ENCODE results near the gene RET. TPM values are rescaled to one million over a fixed set of nuclear protein-coding genes. Genes with fewer than 3 reads are reported as not detected.

The RET gene
- total RNA-seq, 2 donors from 2014 or later: 0.29 to 0.67 TPM

GRCh38 chr10:43100366-43100765 is 23.5 kb downstream of the RET start:
- ATAC-seq (replicated peaks in 1 of 2) (no peak), DNase-seq (no peak)
- H3K27ac Mint-ChIP-seq: no peak overlapping the region
- H3K4me1 Mint-ChIP-seq (ENCODE audit: low read depth): peaks cover 4% of the 10 kb centered on the region
- peaks cover 31% of the 10 kb centered on the region for H3K27me3 Mint-ChIP-seq (ENCODE audit: low read depth)
- no peaks in the 10 kb centered on the region for H3K36me3 Mint-ChIP-seq (ENCODE audit: insufficient read depth in 2 of 2)
- H3K4me3 Mint-ChIP-seq: no peak overlapping the region
- no peaks in the 10 kb centered on the region for H3K9me3 Mint-ChIP-seq

- H3K27me3 Mint-ChIP-seq (ENCODE audit: low read depth): peaks cover 31% of the 10 kb centered on the region
- no peak overlapping the region for H3K4me3 Mint-ChIP-seq
- peaks cover 8% of the 10 kb centered on the region for H3K4me1 Mint-ChIP-seq (ENCODE audit: low read depth)
- no peaks in the 10 kb centered on the region for H3K9me3 Mint-ChIP-seq
- DNase-seq (no peak), ATAC-seq (replicated peaks in 1 of 2) (no peak)
- no peak overlapping the region for H3K27ac Mint-ChIP-seq
- no peaks in the 10 kb centered on the region for H3K36me3 Mint-ChIP-seq (ENCODE audit: insufficient read depth in 2 of 2)
These were observed 25.4 kb downstream of the RET start for GRCh38 chr10:43102063-43102828.

GRCh38 chr10:43105102-43105955 is 28.5 kb downstream of the RET start:
- Mint-ChIP-seq H3K4me3 (peak overlapping the region; percentile 82 to 86), H3K9me3 (no peaks in the 10 kb centered on the region), H3K27ac (no peak overlapping the region), H3K36me3 (ENCODE audit: insufficient read depth in 2 of 2) (no peaks in the 10 kb centered on the region), H3K27me3 (ENCODE audit: low read depth) (peaks cover 22% of the 10 kb centered on the region), H3K4me1 (ENCODE audit: low read depth) (peaks cover 8% of the 10 kb centered on the region)
- DNase-seq (peak; percentile 84 to 91), ATAC-seq (replicated peaks in 1 of 2) (peak; percentile 91 to 95)

- H3K4me1 Mint-ChIP-seq (ENCODE audit: low read depth): peaks cover 8% of the 10 kb centered on the region
These were observed 29.0 kb downstream of the RET start for GRCh38 chr10:43105956-43106229.

GRCh38 chr10:43106256-43107091 is 29.6 kb downstream of the RET start:
- H3K27ac Mint-ChIP-seq: no peak overlapping the region
- peaks cover 21% of the 10 kb centered on the region for H3K27me3 Mint-ChIP-seq (ENCODE audit: low read depth)
- H3K36me3 Mint-ChIP-seq (ENCODE audit: insufficient read depth in 2 of 2): no peaks in the 10 kb centered on the region
- H3K4me3 Mint-ChIP-seq: no peak overlapping the region
- no peaks in the 10 kb centered on the region for H3K9me3 Mint-ChIP-seq
- ATAC-seq (replicated peaks in 1 of 2) (no peak), DNase-seq (no peak)
- H3K4me1 Mint-ChIP-seq (ENCODE audit: low read depth): peaks cover 8% of the 10 kb centered on the region

More at GRCh38 chr10:43105956-43106229, 29.0 kb downstream of the RET start:
- ATAC-seq (replicated peaks in 1 of 2) (no peak), DNase-seq (no peak)
- no peak overlapping the region for H3K27ac Mint-ChIP-seq
- no peak overlapping the region for H3K4me3 Mint-ChIP-seq
- no peaks in the 10 kb centered on the region for H3K36me3 Mint-ChIP-seq (ENCODE audit: insufficient read depth in 2 of 2)
- H3K9me3 Mint-ChIP-seq: no peaks in the 10 kb centered on the region
- H3K27me3 Mint-ChIP-seq (ENCODE audit: low read depth): peaks cover 21% of the 10 kb centered on the region

- H3K27me3 Mint-ChIP-seq (ENCODE audit: low read depth): peaks cover 3% of the 10 kb centered on the region
- no peak overlapping the region for H3K27ac Mint-ChIP-seq
- H3K9me3 Mint-ChIP-seq: no peaks in the 10 kb centered on the region
- ATAC-seq (replicated peaks in 1 of 2): no peak
- peaks cover 8% of the 10 kb centered on the region for H3K4me1 Mint-ChIP-seq (ENCODE audit: low read depth)
- DNase-seq: no peak
- no peaks in the 10 kb centered on the region for H3K36me3 Mint-ChIP-seq (ENCODE audit: insufficient read depth in 2 of 2)
- H3K4me3 Mint-ChIP-seq: no peak overlapping the region
These were observed 32.1 kb downstream of the RET start for GRCh38 chr10:43108951-43109350.

- H3K27me3 Mint-ChIP-seq (ENCODE audit: low read depth): no peaks in the 10 kb centered on the region
- peaks cover 8% of the 10 kb centered on the region for H3K4me1 Mint-ChIP-seq (ENCODE audit: low read depth)
- DNase-seq (no peak), ATAC-seq (replicated peaks in 1 of 2) (no peak)
- H3K4me3 Mint-ChIP-seq: no peak overlapping the region
- no peaks in the 10 kb centered on the region for H3K36me3 Mint-ChIP-seq (ENCODE audit: insufficient read depth in 2 of 2)
- no peak overlapping the region for H3K27ac Mint-ChIP-seq
- no peaks in the 10 kb centered on the region for H3K9me3 Mint-ChIP-seq
These were observed 32.9 kb downstream of the RET start for GRCh38 chr10:43109671-43110249.

- ATAC-seq (replicated peaks in 1 of 2): no peak
- no peak for DNase-seq
- peaks cover 2% of the 10 kb centered on the region for H3K4me1 Mint-ChIP-seq (ENCODE audit: low read depth)
- no peak overlapping the region for H3K4me3 Mint-ChIP-seq
- H3K27ac Mint-ChIP-seq: no peak overlapping the region
- H3K27me3 Mint-ChIP-seq (ENCODE audit: low read depth): no peaks in the 10 kb centered on the region
- H3K9me3 Mint-ChIP-seq: no peaks in the 10 kb centered on the region
- no peaks in the 10 kb centered on the region for H3K36me3 Mint-ChIP-seq (ENCODE audit: insufficient read depth in 2 of 2)
These were observed 33.6 kb downstream of the RET start for GRCh38 chr10:43110338-43111071.

GRCh38 chr10:43111101-43111500 is 34.2 kb downstream of the RET start:
- no peaks in the 10 kb centered on the region for H3K4me1 Mint-ChIP-seq (ENCODE audit: low read depth)
- no peaks in the 10 kb centered on the region for H3K36me3 Mint-ChIP-seq (ENCODE audit: insufficient read depth in 2 of 2)
- DNase-seq: no peak
- H3K4me3 Mint-ChIP-seq: no peak overlapping the region
- no peaks in the 10 kb centered on the region for H3K27me3 Mint-ChIP-seq (ENCODE audit: low read depth)
- no peak overlapping the region for H3K27ac Mint-ChIP-seq
- no peak for ATAC-seq (replicated peaks in 1 of 2)
- no peaks in the 10 kb centered on the region for H3K9me3 Mint-ChIP-seq

GRCh38 chr10:43111921-43112607 is 35.2 kb downstream of the RET start:
- no peak overlapping the region for H3K4me3 Mint-ChIP-seq
- DNase-seq (no peak), ATAC-seq (replicated peaks in 1 of 2) (no peak)
- no peaks in the 10 kb centered on the region for H3K27me3 Mint-ChIP-seq (ENCODE audit: low read depth)
- H3K27ac Mint-ChIP-seq: no peak overlapping the region
- H3K4me1 Mint-ChIP-seq (ENCODE audit: low read depth): no peaks in the 10 kb centered on the region
- H3K36me3 Mint-ChIP-seq (ENCODE audit: insufficient read depth in 2 of 2): no peaks in the 10 kb centered on the region
- H3K9me3 Mint-ChIP-seq: no peaks in the 10 kb centered on the region

- no peak overlapping the region for H3K4me3 Mint-ChIP-seq
These were observed 35.7 kb downstream of the RET start for GRCh38 chr10:43112608-43112961.

More at GRCh38 chr10:43112608-43112961, 35.7 kb downstream of the RET start:
- H3K27ac Mint-ChIP-seq: no peak overlapping the region
- no peaks in the 10 kb centered on the region for H3K27me3 Mint-ChIP-seq (ENCODE audit: low read depth)
- H3K9me3 Mint-ChIP-seq: no peaks in the 10 kb centered on the region
- DNase-seq (no peak), ATAC-seq (replicated peaks in 1 of 2) (no peak)
- no peaks in the 10 kb centered on the region for H3K36me3 Mint-ChIP-seq (ENCODE audit: insufficient read depth in 2 of 2)
- H3K4me1 Mint-ChIP-seq (ENCODE audit: low read depth): no peaks in the 10 kb centered on the region
